ENCODE data around the gene HSPE1. TPM values are rescaled to one million over a fixed set of nuclear protein-coding genes. Genes with fewer than 3 reads are reported as not detected.
A peak's percentile ranks its signal among the peaks of the same experiment; 100 is the strongest.
"Not testable (repeated sequence)": the region's sequence is repeated elsewhere in the genome, so short reads cannot be mapped to it uniquely, and the experiment has no call there.

Gene HSPE1
- total RNA-seq, 2 experiments from 2014 or later = 91.0 to 95.6 TPM

GRCh38 chr2:197538412-197538811 is 38.2 kb downstream of the HSPE1 start:
- ChIA-PET CTCF (no interaction called here), POLR2A (no interaction called here)
- peaks cover 20% of the 10 kb centered on the region for H3K4me1 Mint-ChIP-seq
- no peaks in the 10 kb centered on the region for H3K9me3 Mint-ChIP-seq
- H3K4me3 Mint-ChIP-seq = no peak overlapping the region
- DNase-seq = no peak
- H3K27ac Mint-ChIP-seq = no peak overlapping the region
- H3K36me3 Mint-ChIP-seq (ENCODE audit: low read depth) = peaks cover 66% of the 10 kb centered on the region
- H3K27me3 Mint-ChIP-seq = no peaks in the 10 kb centered on the region

DNA sequence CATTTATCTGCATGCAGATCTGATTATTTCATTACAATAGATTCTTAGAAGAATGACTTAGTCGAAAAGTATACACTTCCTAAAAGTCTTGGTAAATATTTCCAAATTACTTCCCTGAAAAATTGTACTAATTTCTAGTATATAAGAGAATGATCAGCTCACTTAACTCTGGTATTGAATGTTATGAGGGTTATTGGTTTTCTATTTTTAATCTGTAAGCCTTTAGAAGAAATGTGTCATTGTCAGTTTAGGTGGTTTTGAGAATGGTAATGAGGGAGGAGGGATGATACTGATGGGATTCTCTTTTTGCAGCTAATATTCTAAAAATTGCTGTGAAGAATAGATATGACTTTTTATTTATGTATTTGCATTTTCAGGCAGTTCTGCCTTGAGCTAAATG is 39.6 kb downstream of the HSPE1 start:
- Mint-ChIP-seq H3K36me3 (ENCODE audit: low read depth) (peaks cover 60% of the 10 kb centered on the region), H3K4me1 (peaks cover 10% of the 10 kb centered on the region), H3K4me3 (no peak overlapping the region), H3K27me3 (no peaks in the 10 kb centered on the region), H3K27ac (no peak overlapping the region), H3K9me3 (no peaks in the 10 kb centered on the region)
- ChIA-PET POLR2A (interaction anchor here (0.7 kb wide), 1 partner anchor 238 kb away, joined by 5 read pairs; no protein-coding TSS in a partner anchor), CTCF (no interaction called here)
- DNase-seq = no peak

DNA sequence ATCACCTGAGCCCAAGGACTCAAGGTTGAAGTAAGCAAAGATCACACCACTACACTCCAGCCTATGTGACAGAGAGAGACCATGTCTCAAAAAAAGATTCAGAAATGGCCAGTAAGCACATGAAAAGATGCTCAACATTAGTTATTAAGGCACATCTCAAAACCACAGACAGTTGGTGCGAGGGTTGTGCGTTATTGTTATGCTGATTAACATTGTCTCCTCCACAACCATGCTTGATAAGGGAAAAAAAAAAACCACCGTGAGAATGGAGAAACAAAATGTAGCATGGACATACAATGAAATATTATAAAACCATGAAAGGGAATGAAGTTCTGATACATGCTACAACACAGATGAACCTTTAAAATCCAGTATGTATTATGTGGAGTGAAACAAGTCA is 43.0 kb downstream of the HSPE1 start:
- no peak overlapping the region for H3K27ac Mint-ChIP-seq
- CTCF ChIA-PET = interaction anchor here (0.9 kb wide), 1 partner anchor 652 kb away, joined by 3 read pairs; no protein-coding TSS in a partner anchor
- H3K36me3 Mint-ChIP-seq (ENCODE audit: low read depth) = peaks cover 55% of the 10 kb centered on the region

DNA sequence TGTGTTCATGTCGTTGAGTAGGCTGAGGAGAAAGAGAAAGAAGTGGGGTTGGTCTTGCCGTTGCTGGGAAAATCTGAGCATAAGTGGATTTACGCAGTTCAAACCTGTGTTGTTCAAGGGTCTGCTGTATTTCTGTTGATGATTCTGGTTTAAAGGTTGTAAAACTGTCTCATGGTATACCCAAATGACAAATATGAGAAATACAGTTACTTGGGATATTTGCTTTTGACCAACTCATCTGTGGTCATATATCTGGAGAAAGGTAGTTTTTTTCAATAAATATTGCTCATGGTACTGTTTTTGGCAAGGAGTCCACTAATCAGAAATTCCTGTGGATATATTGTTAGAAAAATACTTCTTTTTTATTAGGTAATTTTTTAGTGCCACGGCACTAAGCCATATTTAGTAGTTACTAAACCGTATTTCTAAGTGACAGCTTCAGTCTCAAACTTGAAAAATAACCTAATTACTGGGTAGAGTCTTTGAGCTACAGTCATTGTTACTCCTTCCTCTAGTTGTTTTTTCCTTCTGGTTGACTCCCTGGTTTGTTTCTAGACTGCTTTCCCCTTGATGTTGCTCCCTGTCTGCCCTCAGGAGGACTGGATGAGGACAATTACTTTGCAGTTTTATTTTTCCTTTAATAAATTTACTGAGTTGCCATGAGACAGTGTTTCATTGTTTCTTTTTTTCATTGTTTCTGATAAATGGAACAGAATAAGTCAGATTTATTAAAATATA is 47.2 kb downstream of the HSPE1 start:
- H3K36me3 Mint-ChIP-seq (ENCODE audit: low read depth) = peaks cover 40% of the 10 kb centered on the region
- CTCF ChIA-PET = no interaction called here

More for the DNA sequence above, 43.0 kb downstream of the HSPE1 start:
- Mint-ChIP-seq H3K4me3 (no peak overlapping the region), H3K4me1 (peaks cover 11% of the 10 kb centered on the region), H3K27me3 (no peaks in the 10 kb centered on the region), H3K9me3 (no peaks in the 10 kb centered on the region)
- DNase-seq = no peak
- POLR2A ChIA-PET = no interaction called here

DNA sequence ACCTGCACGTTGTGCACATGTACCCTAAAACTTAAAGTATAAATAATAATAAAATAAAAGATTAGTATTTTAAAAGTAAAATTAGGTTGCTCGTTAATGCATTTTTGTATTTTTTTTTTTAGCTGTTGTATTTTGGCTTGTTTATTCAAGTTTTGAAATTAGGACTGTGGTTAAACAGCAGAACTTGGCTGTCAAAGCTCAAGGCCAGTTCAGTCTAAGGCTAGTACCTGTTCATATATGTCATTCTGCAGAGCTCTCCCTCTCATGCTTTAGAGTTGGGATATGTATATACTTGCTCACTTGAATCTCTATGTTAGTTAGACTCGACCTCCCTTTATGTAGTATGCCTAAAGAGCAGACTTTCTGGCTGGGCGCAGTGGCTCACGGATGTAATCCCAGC is 48.4 kb downstream of the HSPE1 start:
- H3K9me3 Mint-ChIP-seq = no peaks in the 10 kb centered on the region
- H3K4me3 Mint-ChIP-seq = no peak overlapping the region
- ChIA-PET CTCF (interaction anchor here (1.0 kb wide), 1 partner anchor 40 kb away, joined by 4 read pairs; no protein-coding TSS in a partner anchor), POLR2A (no interaction called here)
- no peak for DNase-seq
- H3K27ac Mint-ChIP-seq = no peak overlapping the region
- H3K36me3 Mint-ChIP-seq (ENCODE audit: low read depth) = peaks cover 42% of the 10 kb centered on the region
- peaks cover 5% of the 10 kb centered on the region for H3K4me1 Mint-ChIP-seq
- H3K27me3 Mint-ChIP-seq = no peaks in the 10 kb centered on the region

More for the DNA sequence above, 47.2 kb downstream of the HSPE1 start:
- peak overlapping the region; percentile 38 for H3K27ac Mint-ChIP-seq
- H3K27me3 Mint-ChIP-seq = no peaks in the 10 kb centered on the region
- no peak for DNase-seq
- POLR2A ChIA-PET = no interaction called here
- H3K4me3 Mint-ChIP-seq = no peak overlapping the region
- no peaks in the 10 kb centered on the region for H3K9me3 Mint-ChIP-seq
- peaks cover 5% of the 10 kb centered on the region for H3K4me1 Mint-ChIP-seq

DNA sequence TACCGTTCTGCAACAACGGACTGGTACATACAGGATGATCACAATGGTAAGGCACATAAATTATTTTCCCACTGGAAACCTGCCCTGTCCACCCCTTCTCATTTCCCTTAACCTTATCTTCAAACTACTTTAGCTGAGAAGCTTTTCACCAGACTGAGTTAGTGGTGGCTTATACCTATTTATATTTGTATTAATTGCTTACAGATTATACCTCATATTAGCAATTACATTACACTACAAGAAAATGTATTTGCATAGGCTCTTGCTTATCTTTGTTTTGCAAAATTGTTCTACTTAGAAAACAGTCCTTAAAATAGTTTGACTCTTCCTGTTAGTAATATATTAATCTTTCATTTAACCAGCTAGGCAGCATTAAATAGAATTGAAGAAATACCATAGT is 51.1 kb downstream of the HSPE1 start:
- DNase-seq, H3K27ac Mint-ChIP-seq, H3K4me3 Mint-ChIP-seq, H3K4me1 Mint-ChIP-seq, POLR2A ChIA-PET, H3K27me3 Mint-ChIP-seq, H3K9me3 Mint-ChIP-seq, CTCF ChIA-PET: not testable (repeated sequence)
- peaks cover 42% of the 10 kb centered on the region for H3K36me3 Mint-ChIP-seq (ENCODE audit: low read depth)

Other genes starting within 250 kb of the HSPE1 start
- gene ANKRD44, start 189.6 kb upstream of the HSPE1 start, total RNA-seq = 100 to 1,000 TPM; 223 to 283 TPM
- gene SF3B1, start 65.4 kb upstream of the HSPE1 start, total RNA-seq = 100 to 1,000 TPM; 334 to 347 TPM
- gene COQ10B, start 46.8 kb upstream of the HSPE1 start, total RNA-seq = 10 to 100 TPM; 16.7 to 17.9 TPM
- 100 to 1,000 TPM; 212 to 223 TPM for gene HSPD1, start 539 bp upstream of the HSPE1 start, total RNA-seq
- gene MOB4, start 15.7 kb downstream of the HSPE1 start, total RNA-seq = 10 to 100 TPM; 17.1 to 18.9 TPM
- gene RFTN2, start 175.2 kb downstream of the HSPE1 start, total RNA-seq = not detected
- 10 to 100 TPM; 11.1 to 11.9 TPM for gene MARS2, start 205.0 kb downstream of the HSPE1 start, total RNA-seq

Measured in activated CD4-positive, alpha-beta T cell treated with anti-CD3 and anti-CD28 coated beads, Interleukin-2, amount 10 ng/mL, durations not matched to agents 7 days and 5 days (primary cell).